ENCODE results near the gene SLC7A4.
"Not testable (repeated sequence)": the region's sequence is repeated elsewhere in the genome, so short reads cannot be mapped to it uniquely, and the experiment has no call there.

SLC7A4 gene

DNA sequence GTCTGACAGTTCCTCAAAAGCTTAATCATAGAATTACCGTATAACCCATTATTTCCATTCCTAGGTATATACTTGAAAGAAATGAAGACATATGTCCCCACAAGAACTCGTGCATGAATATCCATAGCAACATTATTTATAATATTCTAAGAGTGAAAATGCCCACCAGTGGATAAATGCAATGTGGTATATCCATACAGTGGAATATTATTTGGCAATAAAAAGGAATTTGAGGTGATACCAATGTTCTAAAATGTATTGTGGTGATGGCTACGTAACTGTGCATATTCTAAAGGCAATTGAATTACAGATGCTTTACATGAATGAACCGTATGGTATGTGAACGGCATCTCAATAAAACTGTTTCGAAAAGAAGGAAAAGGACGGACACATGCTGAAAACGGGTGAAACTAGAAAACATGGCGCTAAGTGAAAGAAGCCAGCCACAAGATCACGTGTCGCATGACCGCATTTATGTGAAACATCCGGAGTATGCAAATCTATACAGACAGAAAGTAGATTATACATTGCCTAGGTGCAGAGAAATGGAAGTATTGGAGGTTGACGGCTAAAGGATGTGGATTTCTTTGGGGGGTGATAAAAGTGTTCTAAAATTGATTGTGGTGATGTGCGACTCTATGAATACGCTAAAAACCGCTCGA, 29.4 kb upstream of the SLC7A4 start:
- DNase-seq, result not testable (repeated sequence)

DNA sequence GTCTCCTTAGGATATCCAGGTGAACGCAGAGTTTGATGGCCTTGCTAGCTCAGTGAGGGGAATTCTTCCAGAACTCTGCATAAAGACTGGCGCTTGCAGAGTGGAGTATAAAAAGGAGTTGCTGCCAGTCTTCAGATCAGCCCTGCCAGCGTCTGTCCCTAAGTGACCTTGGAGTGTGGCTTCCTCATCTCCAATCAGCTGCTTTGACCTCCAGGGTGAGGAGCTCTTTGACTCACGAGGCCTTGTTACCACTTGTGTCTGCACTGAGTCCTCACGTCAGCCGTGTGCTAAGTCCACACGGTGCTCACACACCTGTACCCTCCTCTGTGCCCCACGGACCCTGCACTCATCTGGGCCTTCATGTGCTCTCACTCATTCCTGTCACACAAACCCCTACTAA, 28.0 kb upstream of the SLC7A4 start:
- not testable (repeated sequence) for DNase-seq

DNA sequence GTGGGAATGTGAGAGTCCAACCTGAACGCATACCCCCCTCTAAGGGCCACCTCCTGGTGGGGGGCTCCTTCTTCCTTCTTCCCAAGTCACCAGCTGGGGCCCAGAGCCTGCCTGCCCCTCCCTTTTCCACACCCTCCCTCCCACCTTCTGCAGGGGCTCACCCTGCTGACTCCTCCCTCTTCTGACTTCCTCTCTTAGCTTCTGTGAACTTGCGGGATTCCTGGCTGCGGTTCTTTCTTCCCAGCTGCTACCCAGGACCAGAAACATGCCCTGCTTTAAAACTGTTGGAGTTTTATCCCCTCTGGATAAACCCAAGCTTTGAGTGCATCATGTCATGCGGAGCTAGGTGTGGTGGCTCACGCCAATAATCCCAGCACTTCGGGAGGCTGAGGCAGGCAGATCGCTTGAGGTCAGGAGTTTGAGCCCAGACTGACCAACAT, 23.5 kb upstream of the SLC7A4 start:
- no peak for DNase-seq

DNA sequence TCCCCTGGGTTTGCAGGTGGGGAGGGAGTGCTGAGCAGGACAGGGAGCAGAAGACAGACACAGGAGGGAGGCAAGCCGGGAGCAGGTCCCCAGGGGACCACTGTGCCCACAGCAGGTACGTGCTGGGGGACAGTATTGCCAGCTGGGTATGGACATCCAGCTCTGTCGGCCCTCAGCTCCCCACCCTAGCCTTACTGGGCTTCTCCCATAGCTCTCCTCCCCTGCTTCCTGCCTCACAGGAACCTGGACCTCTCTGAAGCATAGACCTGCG, 23.1 kb upstream of the SLC7A4 start:
- no peak for DNase-seq

DNA sequence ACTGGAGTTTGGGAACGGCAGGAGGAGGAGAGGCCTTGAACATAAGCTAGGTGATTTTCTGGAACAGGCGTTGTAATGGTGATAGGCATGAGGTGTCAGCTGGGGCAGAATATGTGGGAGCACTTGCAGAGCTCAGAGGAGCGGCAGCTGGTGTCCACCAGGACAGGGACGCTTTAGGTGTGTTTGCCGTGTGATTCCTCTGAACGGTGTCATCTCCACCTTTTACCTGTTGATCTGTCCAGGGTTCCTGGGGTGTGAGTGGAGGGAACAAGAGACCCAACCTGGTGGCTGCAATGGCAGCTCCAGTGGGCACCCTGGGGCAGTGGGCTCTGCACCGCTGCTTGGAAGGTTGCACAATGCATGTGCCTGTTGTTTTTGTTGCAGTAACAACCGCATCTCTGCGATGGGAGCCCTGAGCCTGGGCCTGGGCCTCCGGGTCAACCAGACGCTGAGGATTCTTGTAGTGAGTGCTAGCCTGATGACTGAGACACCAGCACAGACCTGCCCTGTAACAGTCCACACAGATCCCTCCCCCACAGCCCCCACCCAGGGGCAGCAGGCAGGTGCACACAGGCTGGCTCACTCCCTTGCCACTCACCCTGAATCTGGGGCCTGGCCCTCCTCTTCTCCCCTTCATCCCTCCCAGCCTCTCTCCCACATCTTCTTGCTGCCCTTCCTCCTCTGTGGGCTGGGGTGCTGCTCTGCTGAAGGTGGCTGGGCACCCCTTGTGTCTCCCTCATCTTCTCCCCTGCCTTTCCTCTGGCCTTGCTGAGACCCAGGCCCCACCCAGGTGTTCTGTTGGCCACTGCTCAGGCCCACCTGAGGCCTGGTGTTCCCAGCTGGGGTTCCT, 22.6 kb upstream of the SLC7A4 start:
- no peak for DNase-seq

DNA sequence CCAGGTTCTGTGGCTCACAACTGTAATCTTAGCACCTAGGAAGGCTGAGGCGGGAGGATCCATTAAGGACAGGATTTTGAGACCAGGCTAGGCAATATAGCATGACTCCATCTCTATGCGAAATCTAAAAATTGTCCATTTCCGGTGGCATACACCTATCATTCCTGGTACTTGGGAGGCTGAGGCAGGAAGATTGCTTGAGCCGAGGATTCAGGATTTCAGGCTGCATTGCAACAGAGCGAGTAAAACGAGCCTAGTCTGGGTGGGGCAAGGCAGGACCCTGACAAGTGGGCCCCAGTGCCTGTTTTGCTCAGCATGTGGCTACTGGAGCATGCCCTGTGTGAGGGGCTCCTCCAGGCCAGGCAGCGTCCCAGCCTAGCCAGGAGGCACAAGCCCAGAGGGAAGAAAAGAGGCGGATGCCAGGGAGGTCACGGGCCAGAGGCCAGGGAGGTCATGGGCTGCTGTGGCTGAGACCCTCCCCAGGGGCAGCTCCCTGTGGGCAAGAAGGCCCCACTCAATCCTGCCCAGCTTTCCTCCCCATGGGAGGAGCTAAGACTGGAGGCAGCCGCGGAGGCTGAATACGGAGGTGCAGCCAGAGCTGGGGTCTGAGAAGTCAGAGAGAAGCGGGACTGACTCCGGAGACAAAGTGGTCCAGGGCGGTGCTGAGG, 21.8 kb upstream of the SLC7A4 start:
- no peak for DNase-seq

DNA sequence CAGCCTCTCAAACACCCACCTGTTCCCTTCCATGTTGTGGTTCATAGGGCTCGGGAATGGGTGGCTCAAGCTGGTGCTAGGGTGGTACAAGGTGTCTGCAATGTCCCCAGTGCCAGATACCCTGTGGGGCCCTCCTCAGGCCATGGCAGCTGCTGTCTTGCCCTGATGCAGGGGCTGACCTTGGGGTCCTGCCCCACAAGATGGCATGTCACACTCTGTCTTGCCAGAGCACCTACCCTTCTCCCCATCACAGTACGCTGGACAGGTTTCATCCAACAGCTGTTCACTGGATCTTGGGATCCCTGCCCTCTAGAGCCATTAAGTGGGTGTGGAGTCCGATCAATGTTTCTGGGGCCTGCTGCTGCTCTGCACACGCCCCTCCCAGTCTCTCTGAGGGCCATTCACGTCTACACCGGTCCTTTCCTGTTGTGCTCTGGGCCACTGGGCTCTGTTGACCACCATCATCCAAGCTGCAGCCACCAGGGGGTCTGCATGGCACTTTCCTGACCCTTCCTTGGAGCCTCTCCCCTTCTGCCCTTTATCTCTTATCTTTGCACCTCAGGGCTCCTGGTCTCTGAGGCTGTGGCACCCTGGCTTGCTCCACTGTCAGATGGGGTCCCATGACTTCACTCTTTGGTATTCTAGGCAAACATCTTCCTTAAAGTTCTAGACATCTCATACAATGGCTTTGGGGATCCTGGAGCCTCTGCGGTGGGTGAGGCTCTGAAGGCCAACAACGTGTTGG, 20.5 kb upstream of the SLC7A4 start:
- DNase-seq, result no peak

DNA sequence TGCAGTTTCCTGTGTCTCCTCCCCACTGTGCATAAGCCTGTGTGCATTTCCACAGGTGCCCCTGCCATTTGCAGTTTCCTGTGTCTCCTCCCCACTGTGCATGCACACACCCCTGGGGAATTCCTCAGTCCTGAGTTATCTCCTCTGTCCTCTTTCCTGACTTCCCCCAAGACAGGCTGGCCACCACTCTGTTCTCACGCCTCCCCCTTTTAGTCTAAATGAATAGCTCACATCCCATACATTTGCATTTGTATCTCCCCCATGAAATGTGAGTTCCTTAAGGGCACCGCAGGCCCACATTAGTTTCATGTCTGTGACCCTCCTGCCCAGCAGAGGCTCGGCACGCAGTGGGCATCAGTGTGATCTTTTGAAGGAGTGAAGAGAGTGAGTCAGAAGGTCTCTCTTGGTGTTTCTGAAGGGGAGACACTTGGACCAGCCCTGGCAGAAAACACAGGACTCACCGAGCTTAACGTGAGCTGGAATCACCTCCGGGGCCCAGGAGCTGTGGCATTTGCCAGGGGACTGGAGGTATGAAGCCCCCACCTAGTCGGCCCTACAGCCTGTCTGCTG, 19.6 kb upstream of the SLC7A4 start:
- DNase-seq, result no peak

DNA sequence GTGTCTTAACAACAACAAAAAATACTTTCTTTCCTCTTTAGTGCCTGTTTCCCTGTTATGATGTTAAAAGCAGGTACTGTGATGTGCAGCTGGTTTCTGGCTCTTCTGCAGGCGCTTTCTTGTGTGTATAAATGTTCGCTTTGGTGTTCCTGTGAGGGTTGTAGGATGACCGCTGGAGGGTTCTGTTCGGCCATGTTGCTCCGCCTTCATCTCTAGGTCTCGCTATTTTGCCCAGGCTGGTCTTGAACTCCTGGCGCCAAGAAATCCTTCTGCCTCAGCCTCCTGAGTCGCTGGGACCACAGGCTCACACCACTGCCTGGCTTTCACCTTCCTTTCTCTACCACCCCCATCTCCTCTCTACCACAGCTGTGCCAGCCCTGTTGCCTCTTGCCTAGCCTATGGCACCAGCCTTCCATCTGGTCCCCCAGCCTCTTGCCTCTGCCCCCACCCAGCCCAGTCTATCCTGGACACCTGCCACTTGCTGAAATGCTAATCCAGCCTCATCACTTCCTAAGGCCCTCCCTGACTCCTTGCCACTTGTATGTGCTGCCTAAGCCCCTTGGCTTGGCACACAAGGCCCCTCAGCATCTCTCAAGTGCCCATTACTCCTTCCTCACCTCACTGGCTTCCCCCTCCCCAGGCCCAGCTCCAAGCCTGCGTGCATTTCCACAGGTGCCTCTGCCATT, 18.9 kb upstream of the SLC7A4 start:
- no peak for DNase-seq

DNA sequence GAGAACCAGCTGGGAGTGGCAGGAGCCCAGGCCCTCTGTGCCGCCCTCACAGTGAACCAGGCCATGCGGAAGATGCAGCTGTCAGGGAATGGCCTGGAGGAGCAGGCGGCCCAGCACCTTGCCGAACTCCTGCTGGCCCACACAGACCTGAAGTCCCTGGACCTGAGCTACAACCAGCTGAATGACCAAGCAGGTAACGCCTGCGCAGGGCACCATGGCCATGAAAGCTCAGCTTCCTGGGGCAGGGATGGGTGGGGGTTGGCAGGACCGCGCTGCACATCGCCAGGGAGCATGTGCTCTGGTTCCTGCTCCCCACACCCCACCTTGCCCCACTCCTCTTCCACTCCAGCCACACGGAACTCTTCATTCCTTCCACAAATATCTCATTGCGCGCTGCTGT, 16.6 kb upstream of the SLC7A4 start:
- DNase-seq, result not testable (repeated sequence)

DNA sequence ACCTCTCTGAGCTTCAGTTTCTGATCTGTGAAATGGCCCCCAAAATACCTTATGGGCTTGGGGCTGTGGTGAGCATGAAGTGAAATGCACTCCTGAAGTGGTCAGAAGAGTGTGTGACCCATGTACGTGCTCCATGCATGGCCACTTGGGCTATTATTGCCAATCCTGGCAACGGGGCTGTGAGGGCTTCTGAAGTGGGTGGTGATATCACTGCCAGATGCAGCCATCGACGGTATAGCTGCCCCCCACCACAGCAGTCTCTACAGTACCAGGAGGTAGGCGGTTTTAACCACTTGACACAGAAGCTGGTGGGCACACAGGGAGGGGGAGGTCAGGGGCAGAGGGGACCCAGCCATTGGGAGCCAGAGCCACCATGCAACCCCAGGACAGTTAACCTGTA, 16.1 kb upstream of the SLC7A4 start:
- not testable (repeated sequence) for DNase-seq

DNA sequence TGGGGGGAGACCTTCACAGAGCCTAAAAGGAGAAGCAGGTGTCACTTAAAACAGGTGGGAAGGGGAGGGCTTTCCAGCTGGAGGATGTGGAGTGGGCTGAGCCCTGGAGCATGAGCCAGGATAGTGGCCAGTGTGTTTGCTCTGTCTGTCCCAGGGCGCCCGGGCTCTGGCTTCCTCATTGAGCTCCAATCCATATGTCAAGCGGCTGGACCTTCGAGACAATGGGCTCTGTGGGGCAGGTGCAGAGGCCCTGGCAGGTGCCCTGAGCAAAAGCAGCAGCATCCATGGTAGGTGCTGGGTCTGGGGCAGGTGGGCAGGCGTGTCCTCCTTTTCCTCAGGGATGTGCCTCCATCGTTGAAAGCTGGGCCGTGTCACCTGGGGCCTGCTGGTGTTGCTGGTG, 15.4 kb upstream of the SLC7A4 start:
- DNase-seq, result no peak

DNA sequence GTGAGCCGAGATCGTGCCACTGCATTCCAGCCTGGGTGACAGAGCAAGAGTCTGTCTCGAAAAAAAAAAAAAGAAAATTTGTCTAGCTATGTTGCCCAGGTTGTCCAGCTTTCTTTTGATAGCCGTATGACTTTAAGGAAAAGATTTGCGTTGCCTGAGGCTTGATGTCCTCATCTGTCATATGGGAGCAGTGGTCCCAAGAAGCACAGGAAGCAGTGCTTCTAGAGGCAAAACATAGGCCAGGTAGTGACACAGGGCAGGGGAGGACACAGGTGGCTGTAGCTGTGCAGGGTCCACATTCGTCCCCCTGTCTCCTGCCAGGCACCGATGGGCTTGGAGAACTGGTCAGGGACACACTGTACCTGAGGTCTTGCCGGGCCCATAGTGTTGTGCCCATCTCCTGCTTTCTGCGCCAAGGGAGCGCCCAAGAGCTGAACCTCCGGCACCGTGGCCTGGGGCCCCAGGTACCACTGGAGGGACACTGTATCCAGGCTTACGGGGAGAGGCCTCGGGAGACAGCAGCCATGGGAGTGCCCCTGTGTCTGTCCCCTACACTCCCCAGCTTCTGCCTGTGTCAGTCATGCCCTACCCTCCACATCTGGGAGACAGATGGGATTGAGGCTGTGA, 14.8 kb upstream of the SLC7A4 start:
- no peak for DNase-seq

DNA sequence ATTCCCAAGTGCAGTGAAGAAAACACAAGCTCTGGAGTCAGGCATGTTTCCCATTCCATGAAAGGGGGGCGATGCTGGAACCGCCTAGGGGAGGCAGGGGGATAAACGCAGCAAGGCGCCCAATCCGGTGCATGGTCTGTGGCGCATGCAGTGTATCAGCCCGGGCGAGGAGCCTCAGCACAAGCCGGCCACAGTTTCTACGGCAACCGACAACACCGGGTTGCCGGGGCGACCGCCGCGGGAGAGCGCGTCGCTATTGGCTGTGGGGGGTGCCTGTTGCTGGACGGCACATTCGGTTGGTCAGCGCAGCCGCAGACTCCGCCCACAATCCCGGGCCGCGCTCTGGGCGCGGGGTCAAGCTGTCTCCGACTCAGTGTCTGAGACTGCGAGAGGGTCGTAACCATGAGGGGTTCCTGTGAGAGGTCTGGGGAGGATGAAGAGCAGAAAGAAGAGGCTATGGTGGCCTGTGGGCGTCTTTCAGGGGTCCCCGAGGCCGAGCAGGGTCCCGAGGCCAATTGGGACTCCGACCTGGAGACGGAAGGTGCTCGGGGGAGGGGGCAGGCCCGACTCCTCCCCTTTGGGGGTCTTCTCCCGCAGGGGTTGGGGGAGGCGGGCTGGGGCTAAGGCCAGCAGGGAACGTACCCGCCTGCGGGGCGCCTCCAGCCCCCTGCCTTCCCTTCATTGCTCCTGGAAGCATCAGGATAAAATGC, 13.4 kb upstream of the SLC7A4 start, which contains the start of gene LRRC74B:
TSS of gene LRRC74B (plus strand) at position 362 of the 710 bp plus-strand sequence. CDS start at position 403, 41 bp downstream.
- DNase-seq, result peak; percentile 86

DNA sequence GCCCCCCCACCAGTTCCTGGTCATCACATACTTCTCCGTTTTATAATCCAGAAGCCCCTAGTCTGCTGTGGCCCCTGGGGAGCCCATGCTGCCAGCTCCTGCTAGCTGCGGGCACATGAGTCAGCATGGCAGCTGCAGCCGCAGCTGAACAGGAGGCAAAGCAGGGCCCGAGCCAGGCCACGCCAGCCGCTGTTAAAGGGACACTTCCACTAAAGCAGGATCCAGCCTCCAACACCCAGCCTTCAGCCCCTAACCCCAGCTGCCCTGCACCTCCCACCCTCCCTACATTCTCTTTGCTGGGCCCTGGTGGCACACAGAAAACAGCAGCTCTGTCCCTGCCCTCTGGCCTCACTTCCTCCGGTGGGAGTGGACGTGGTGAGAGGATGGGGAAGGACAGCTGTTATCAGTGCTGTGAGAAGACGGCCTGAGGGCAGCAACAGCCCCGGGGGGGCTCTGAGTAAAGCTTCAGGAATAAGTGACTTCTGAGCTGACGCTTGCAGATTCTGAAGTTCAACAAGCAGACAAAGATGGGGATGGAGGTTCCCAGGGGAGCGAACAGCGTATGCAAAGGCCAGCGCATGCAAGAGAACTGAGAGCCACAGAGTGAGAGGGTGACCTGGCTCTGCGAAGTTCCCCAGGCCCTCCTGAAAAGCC, 12.7 kb upstream of the SLC7A4 start:
- DNase-seq, result no peak

DNA sequence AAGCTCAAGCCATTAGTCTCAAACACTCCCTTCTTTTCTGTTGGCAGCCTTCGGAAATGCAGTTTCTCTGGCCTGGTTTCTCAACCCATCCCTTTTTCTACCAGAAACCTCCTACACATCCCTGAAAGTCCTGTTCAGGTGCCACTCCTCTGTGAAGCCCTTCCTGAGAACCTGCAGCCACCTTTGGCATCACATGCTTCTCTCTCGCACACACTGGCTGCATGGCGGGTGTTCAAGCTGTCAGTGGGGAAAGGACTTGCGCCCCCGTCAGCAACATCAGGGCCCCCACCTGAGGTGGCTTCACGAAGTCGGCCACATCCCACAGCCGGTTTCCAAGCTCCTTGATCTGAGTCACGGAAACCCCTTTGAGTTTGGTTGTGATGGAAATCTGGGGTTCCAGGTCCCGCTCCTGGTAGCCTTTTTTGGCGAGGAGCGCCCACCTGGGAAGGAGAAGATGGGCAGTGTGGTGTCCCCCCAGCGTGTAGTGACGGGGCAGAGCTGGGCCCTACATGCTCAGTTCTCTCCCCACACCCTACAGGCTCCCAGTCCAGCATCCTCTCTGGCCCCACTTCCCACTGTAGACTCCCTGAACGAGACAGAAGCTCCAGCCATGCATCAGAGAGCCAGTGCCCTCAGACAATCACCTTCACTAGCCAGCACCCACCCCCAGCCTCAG, 11.6 kb upstream of the SLC7A4 start:
- DNase-seq, result no peak

DNA sequence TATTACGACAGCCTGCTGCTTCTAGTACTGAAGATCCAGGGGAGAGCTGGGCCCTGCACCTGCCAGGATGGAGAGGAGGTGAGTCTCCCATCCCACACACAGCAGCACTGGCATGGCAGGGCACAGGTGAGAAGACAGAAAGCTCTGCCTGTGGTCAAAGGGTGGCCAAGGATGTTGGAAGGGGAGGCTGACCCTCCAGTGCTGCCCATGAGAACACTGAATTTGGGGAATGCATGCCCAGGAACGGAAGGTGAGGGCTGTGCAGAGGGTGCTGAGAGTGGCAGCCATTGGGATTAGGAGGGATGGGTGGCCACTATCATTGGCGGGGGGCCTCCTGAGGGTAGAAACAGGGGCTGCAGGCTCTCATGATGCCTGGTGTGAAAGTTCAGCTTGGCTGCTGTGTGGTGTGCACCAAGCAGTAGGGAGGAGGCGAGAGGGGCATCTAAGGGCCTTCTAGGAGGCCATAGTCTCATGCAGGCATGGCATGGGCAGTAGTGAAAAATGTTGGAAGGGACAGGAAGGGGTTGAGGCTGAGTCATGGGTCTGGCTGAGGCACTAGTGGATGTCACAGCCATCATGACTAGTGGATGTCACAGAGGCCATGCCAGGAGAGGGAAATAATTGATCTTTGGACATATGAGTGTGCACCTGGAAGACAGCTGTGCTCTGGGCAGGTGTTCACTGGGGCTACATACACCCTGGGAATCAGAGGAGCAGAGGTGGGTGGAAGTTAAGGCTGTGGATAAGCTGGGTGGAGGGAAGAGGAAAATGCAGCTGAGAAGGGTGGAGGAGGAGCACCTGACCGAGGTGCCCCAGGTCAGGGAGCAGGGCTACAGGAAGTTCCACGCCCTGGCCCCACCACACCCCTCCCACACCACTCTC, 10.9 kb upstream of the SLC7A4 start:
- no peak for DNase-seq

DNA sequence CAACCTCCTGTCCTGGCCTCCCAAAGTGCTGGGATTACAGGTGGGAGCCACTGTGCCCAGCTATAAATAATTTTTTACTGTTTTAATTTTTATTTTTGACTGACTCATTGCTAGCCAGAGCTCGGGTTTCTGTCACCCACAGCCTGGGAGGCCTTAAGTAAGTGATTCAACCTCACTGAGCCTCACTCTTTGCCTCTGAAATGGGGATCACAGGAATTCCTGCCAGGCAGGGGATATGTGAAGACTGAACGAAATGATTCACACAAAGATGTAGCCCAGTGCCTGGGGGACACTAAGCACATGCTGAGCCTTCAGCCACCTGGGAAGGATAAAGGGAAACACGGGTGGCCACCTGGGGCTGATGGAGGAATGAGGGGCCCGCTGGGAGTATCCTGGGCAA, 9.6 kb upstream of the SLC7A4 start:
- DNase-seq, result no peak

DNA sequence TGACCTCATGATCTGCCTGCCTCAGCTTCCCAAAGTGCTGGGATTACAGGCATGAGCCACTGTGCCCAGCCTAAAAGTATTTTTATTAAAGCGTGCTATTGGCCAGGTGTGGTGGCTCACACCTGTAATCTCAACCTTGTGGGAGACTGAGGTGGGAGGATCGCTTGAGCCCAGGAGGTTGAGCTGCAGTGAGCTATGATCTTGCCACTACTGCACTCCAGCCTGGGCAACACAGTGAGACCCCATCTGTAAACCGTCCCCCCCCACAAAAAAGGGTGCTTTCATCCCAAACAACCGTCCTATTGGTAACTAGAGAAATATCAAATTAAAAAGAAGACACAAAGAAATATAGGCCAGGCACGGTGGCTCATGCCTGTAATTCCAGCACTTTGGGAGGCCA, 6.8 kb upstream of the SLC7A4 start:
- DNase-seq, result not testable (repeated sequence)
